ENCODE results near the gene KHSRP.

KHSRP gene

GRCh38 chr19:6431891-6432290 is 7.3 kb upstream of the KHSRP start:
- no peak for TF ChIP-seq CTCF (IDR thresholded peaks at IDR 0.05)

- no peak for TF ChIP-seq CTCF (IDR thresholded peaks at IDR 0.05)
Measured at GRCh38 chr19:6429419-6430221, 5.0 kb upstream of the KHSRP start.

GRCh38 chr19:6427131-6427530 is 2.5 kb upstream of the KHSRP start:
- TF ChIP-seq CTCF (IDR thresholded peaks at IDR 0.05) = no peak

- no peak for TF ChIP-seq CTCF (IDR thresholded peaks at IDR 0.05)
Measured at GRCh38 chr19:6425732-6426620, 1.4 kb upstream of the KHSRP start.

GRCh38 chr19:6424939-6425731 is 524 bp upstream of the KHSRP start:
- TF ChIP-seq CTCF (IDR thresholded peaks at IDR 0.05) = no peak

- TF ChIP-seq CTCF (IDR thresholded peaks at IDR 0.05) = no peak
Measured at GRCh38 chr19:6423499-6424194, 964 bp downstream of the KHSRP start.

All from LNCAP (cell line).